ENCODE measurements around the gene ERV3-1.
"Not testable (repeated sequence)": the region's sequence is repeated elsewhere in the genome, so short reads cannot be mapped to it uniquely, and the experiment has no call there.

DNA sequence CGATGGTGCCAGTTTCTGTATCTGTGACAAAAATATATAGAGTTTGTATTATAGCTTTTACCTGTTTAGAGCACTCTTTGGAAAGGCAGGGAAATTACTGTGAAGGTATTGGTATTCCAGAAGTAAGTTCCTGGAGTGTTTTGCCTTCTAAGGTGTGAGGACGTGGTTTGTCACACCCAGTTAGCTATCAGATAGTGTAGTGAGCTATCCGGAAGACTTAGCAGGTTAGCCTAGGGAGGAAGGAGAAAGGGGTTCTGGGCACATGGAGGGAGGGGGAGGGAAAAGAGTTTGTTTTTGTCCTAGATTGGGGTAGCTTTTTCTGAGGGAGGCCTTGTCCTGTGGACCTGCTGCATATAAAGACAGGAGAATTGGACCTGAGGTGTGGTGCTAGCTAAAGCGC, 39.8 kb upstream of the ERV3-1 start:
- not testable (repeated sequence) for TF ChIP-seq CTCF (IDR thresholded peaks at IDR 0.05); EP300 (IDR thresholded peaks at IDR 0.05; ENCODE audit: low read depth); POLR2A (IDR thresholded peaks at IDR 0.05); POLR2AphosphoS5 (IDR thresholded peaks at IDR 0.05)
